SU-DHL-6 (cell line): ENCODE measurements around the gene FKBP5.

Experiments used
- H2AFZ ChIP-seq: fragments of 200-600 bp; sonication (generic); 2 replicates; pipeline ENCODE4 v1.6.1; 2014; ENCODE audit warnings: low read depth, mild to moderate bottlenecking, moderate library complexity, mixed read lengths, antibody characterized with exemption, low read length; ENCODE audit not compliant: severe bottlenecking
- H3F3A ChIP-seq: fragments of 200-600 bp; shearing (Covaris generic); 2 replicates; pipeline ENCODE4 v1.6.0; 2016; ENCODE audit warnings: antibody characterized with exemption, mild to moderate bottlenecking; ENCODE audit not compliant: insufficient read depth
- H3K27ac ChIP-seq: fragments of 200-600 bp; sonication (generic); 2 replicates; pipeline ENCODE4 v1.5.1; 2016; ENCODE audit warnings: low read depth, mild to moderate bottlenecking, low read length, moderate library complexity, mixed read lengths
- H3K27me3 ChIP-seq: fragments of 200-600 bp; sonication (generic), shearing (Covaris generic); 2 replicates; pipeline ENCODE4 v1.6.0; 2014; ENCODE audit warnings: mild to moderate bottlenecking, low read length
- H3K36me3 ChIP-seq: fragments of 200-600 bp; sonication (generic); 2 replicates; pipeline ENCODE4 v1.6.1; 2014; ENCODE audit warnings: mild to moderate bottlenecking, low read length, mixed read lengths
- H3K4me2 ChIP-seq: fragments of 300-600, 200-600 bp; shearing (Covaris generic), sonication (generic); 2 replicates; pipeline ENCODE4 v1.6.0; 2014; ENCODE audit warnings: low read length, low read depth, mild to moderate bottlenecking; ENCODE audit not compliant: poor library complexity, severe bottlenecking
- H3K4me3 ChIP-seq: fragments of 200-600 bp; sonication (generic); 2 replicates; pipeline ENCODE4 v1.5.1; 2014; ENCODE audit warnings: antibody characterized with exemption, low read length, mild to moderate bottlenecking, mixed read lengths; ENCODE audit not compliant: insufficient read depth, poor library complexity, severe bottlenecking
- H3K79me2 ChIP-seq: fragments of 200-600 bp; sonication (generic); 2 replicates; pipeline ENCODE4 v1.6.1; 2014; ENCODE audit warnings: mild to moderate bottlenecking, low read length, moderate library complexity; ENCODE audit not compliant: insufficient read depth
- H3K9ac ChIP-seq: fragments of 200-600 bp; sonication (generic); 2 replicates; pipeline ENCODE4 v1.7.0; 2014; ENCODE audit warnings: mild to moderate bottlenecking, low read length
- H3K9me2 ChIP-seq: fragments of 200-600 bp; sonication (generic); replicated peaks from 2 replicates; pipeline ENCODE4 v1.6.1; 2014; ENCODE audit warnings: low read length; ENCODE audit not compliant: insufficient read depth
- H3K9me3 ChIP-seq: fragments of 200-600 bp; sonication (generic); 2 replicates; pipeline ENCODE4 v1.6.1; 2014; ENCODE audit warnings: low read length, mixed read lengths; ENCODE audit not compliant: insufficient read depth
- H4K20me1 ChIP-seq: fragments of 200-600 bp; sonication (generic); 2 replicates; pipeline ENCODE4 v1.6.1; 2014; ENCODE audit warnings: low read depth, mild to moderate bottlenecking, antibody characterized with exemption, low read length, moderate library complexity, mixed read lengths
- EZH2phosphoT487 ChIP-seq: fragments of 200-600 bp; sonication (generic), shearing (Covaris generic); conservative IDR thresholded peaks from 2 replicates; pipeline ENCODE4 v1.6.1; 2018; ENCODE audit warnings: mild to moderate bottlenecking, antibody characterized with exemption, low read length, moderate library complexity, mixed read lengths
- TF ChIP-seq, protein P1 (sequence below): fragments of 200-600 bp; sonication (generic); IDR thresholded peaks from one replicate; pipeline ENCODE4 v1.5.1; 2017; ENCODE audit warnings: antibody characterized with exemption, mild to moderate bottlenecking, low read length, moderate library complexity; ENCODE audit not compliant: insufficient read depth, poor library complexity, severe bottlenecking

The FKBP5 gene

DNA sequence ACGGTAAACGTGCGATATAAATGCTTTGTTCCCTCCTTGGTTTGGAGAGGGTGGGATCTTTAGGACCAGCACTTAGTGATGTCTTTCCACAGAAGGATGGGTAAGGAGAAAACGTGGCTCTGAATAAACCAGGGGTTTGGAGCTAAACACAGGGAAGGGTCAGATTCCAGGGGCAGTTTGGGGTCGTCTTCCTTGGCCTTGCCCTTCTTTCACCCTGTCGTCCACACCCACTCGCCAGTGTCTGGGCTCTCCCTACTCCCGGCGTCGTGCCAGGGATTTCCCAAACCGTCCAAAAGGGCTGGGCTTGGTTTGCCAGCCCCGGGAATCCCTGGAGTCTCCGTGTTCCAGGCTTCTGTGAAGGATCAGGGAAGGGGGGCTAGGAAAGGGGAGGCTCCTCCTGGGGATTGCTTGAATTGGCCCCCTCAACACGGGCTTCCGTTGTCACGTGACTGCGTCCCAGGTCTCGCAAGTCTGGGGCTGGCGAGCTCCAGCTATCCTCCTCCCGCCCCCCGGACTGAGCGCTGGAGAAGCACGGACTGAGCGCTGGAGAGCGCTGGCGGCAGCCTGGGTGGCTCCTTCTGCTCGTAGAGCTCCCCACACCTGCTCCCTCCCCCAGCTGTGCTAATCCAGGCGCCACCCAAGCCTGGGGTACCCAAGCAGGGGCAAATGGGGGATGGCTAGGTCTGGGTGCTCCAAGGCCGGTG is 38.7 kb upstream of the FKBP5 start:
- Histone ChIP-seq H3K9ac (peak overlapping the region; percentile 76), H3K27me3 (no peaks in the 10 kb centered on the region), H3K79me2 (no peaks in the 10 kb centered on the region), H3K27ac (peak overlapping the region; percentile 93), H3K9me2 (no peaks in the 10 kb centered on the region), H4K20me1 (no peaks in the 10 kb centered on the region), H3K4me2 (peak overlapping the region; percentile 78), H3K4me3 (peak overlapping the region; percentile 58), H3K36me3 (no peaks in the 10 kb centered on the region), H3K9me3 (no peaks in the 10 kb centered on the region), H2AFZ (peak overlapping the region; percentile 80), H3F3A (peaks cover 51% of the 10 kb centered on the region)
- TF ChIP-seq EZH2phosphoT487: no peak
- TF ChIP-seq, protein P1, sequence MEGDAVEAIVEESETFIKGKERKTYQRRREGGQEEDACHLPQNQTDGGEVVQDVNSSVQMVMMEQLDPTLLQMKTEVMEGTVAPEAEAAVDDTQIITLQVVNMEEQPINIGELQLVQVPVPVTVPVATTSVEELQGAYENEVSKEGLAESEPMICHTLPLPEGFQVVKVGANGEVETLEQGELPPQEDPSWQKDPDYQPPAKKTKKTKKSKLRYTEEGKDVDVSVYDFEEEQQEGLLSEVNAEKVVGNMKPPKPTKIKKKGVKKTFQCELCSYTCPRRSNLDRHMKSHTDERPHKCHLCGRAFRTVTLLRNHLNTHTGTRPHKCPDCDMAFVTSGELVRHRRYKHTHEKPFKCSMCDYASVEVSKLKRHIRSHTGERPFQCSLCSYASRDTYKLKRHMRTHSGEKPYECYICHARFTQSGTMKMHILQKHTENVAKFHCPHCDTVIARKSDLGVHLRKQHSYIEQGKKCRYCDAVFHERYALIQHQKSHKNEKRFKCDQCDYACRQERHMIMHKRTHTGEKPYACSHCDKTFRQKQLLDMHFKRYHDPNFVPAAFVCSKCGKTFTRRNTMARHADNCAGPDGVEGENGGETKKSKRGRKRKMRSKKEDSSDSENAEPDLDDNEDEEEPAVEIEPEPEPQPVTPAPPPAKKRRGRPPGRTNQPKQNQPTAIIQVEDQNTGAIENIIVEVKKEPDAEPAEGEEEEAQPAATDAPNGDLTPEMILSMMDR: no peak

DNA sequence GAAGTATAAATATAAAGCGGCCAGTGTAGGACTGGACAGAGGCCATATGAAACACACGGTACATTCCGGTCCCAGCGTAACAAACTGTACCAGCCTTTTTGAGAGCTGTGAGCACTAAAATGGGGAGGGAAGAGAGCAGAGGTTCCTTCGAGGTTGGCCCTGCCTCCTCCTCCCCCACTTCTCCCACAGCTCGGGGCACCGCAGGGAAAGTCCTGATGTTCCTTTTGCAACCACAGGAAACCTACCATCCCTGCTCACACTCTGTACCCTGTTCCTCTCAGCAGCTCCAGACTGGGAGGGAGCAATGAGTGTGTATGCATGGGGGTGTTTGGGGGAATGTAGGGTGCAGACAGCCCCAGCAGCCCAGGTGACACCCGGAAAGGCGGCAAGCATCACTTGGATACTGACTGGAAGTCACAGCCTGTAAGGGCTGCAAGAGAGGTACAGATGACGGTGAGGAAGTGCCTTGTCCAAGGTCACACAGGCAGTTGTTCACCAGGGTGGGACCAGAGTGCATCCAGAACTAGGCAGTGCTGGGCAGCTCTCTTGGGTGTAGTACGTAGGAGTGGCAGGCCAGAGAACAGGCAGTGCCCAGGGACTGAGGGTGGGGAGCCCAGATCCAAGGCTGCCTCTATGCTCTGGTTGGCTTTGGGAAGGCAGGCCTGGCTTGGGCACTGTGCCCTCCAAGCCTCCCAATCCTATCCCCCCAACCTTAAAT is 37.2 kb upstream of the FKBP5 start:
- H3K9me2 ChIP-seq: no peaks in the 10 kb centered on the region
- H3K27me3 ChIP-seq: no peaks in the 10 kb centered on the region
- no peak overlapping the region for H3K4me3 ChIP-seq
- no peak overlapping the region for H3K4me2 ChIP-seq
- H2AFZ ChIP-seq: no peak overlapping the region
- H3K36me3 ChIP-seq: no peaks in the 10 kb centered on the region
- no peak overlapping the region for H3K27ac ChIP-seq
- no peak overlapping the region for H3K9ac ChIP-seq
- H3K9me3 ChIP-seq: no peaks in the 10 kb centered on the region
- H4K20me1 ChIP-seq: no peaks in the 10 kb centered on the region
- peaks cover 44% of the 10 kb centered on the region for H3F3A ChIP-seq
- H3K79me2 ChIP-seq: no peaks in the 10 kb centered on the region
- TF ChIP-seq, protein P1: no peak
- TF ChIP-seq EZH2phosphoT487: no peak

DNA sequence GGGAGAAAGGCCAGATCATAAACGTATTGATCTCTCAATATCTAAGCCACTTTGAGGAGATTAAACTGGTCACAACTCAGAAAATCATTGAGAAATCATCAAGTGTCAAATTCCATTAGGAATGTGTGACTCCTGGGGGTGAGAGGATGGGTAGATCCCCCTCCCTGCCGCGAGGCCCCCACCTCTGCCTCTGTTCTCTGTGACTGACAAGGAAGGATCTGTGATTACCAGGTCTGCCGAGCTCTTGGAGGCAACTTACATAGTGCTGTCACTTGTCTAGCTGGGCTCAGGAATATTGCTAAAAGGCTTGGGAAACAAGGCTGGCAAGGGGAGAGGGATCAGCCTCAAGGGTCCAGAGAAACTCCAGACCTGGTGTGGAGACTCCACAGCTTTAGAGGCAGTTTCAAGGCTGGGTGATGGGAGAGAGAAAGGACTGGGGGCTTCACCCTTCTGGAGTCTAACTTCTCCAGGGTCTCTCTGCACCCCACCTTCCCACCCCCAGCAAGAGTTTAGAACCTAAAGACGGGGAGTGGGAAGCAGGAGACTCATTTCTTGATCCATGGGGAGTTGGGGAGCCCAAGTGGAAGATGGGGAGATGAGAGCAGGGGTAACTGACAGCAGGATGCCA is 36.5 kb upstream of the FKBP5 start:
- peaks cover 37% of the 10 kb centered on the region for H3F3A ChIP-seq
- H3K36me3 ChIP-seq: no peaks in the 10 kb centered on the region
- no peak overlapping the region for H2AFZ ChIP-seq
- no peak for TF ChIP-seq EZH2phosphoT487
- TF ChIP-seq, protein P1: no peak
- no peaks in the 10 kb centered on the region for H3K79me2 ChIP-seq
- H3K9me2 ChIP-seq: no peaks in the 10 kb centered on the region
- H4K20me1 ChIP-seq: no peaks in the 10 kb centered on the region
- no peak overlapping the region for H3K9ac ChIP-seq
- no peak overlapping the region for H3K27ac ChIP-seq
- no peaks in the 10 kb centered on the region for H3K27me3 ChIP-seq
- H3K9me3 ChIP-seq: no peaks in the 10 kb centered on the region
- H3K4me3 ChIP-seq: no peak overlapping the region
- no peak overlapping the region for H3K4me2 ChIP-seq
